ENCODE data around the gene TMEM174. TPM values are rescaled to one million over a fixed set of nuclear protein-coding genes. Genes with fewer than 3 reads are reported as not detected.

The TMEM174 gene
- total and polyA plus RNA-seq, 2 of the 4 experiments (the other 2 are of a cell fraction), result not detected

- Histone ChIP-seq H2AK5ac (ENCODE audit: low read depth, low read length) (no peak overlapping the region), H2BK120ac (ENCODE audit: low read depth, low read length) (peak overlapping the region; percentile 51; the same call in 1 of the 2 replicates), H3K18ac (ENCODE audit: low read depth, low read length) (no peak overlapping the region; the same call in 1 of the 2 replicates), H3K56ac (ENCODE audit: extremely low read depth, insufficient read depth, low read length) (no peak overlapping the region), H3K79me1 (ENCODE audit: low read depth in 1 of 2, low read length in 2 of 2) (no peaks in the 10 kb centered on the region), H3K4ac (ENCODE audit: low read depth, low read length) (peak overlapping the region; percentile 59), H3K14ac (replicated peaks; ENCODE audit: low read depth, low read length) (0 out of 2 replicates have a peak overlapping the region, but pooled peaks have one; percentile 43), H2AFZ (replicated peaks; ENCODE audit: low read length, poor library complexity) (peak overlapping the region; percentile 81), H2AK9ac (replicated peaks; ENCODE audit: low read depth, low read length, poor library complexity) (peak overlapping the region; percentile 25), H3K9me1 (ENCODE audit: insufficient read depth, low read length) (peaks cover 5% of the 10 kb centered on the region; the same call in 1 of the 2 replicates), H3K27ac (ENCODE audit: insufficient read depth, low read length) (no peak overlapping the region), H3K36me3 (ENCODE audit: control insufficient read depth, insufficient read depth, low read length) (no peaks in the 10 kb centered on the region), H4K20me1 (ENCODE audit: insufficient read depth, low read length) (no peaks in the 10 kb centered on the region), H3K4me1 (ENCODE audit: control insufficient read depth, insufficient read depth, low read length) (peaks cover 6% of the 10 kb centered on the region), H3K9ac (ENCODE audit: low read depth, low read length) (no peak overlapping the region), H2BK20ac (ENCODE audit: low read depth, low read length) (peak overlapping the region; percentile 60), H4K91ac (ENCODE audit: insufficient read depth, low read depth, low read length) (peak overlapping the region; percentile 46), H4K8ac (ENCODE audit: low read depth in 2 of 2, low read length in 2 of 2) (peak overlapping the region in 1 of 2 experiments; percentile 44; a peak in 1 of 4 replicates), H2BK15ac (ENCODE audit: low read depth, low read length) (no peak overlapping the region), H3K23ac (ENCODE audit: low read depth, low read length) (0 out of 2 replicates have a peak overlapping the region, but pooled peaks have one; percentile 4), H4K5ac (ENCODE audit: low read depth, low read length) (no peak overlapping the region), H2BK5ac (ENCODE audit: low read depth, low read length, poor library complexity, severe bottlenecking) (no peak overlapping the region), H3K9me3 (ENCODE audit: control insufficient read depth, insufficient read depth, low read length) (no peaks in the 10 kb centered on the region), H3K4me2 (ENCODE audit: low read depth, low read length) (no peak overlapping the region), H3K27me3 (ENCODE audit: control insufficient read depth, insufficient read depth, low read length) (peaks cover 4% of the 10 kb centered on the region; the same call in 1 of the 2 replicates), H3K4me3 (ENCODE audit: insufficient read depth, low read depth, low read length) (no peak overlapping the region)
- no TSS peak for BruUV-seq (replicated peaks)
- ATAC-seq (ENCODE audit: low read depth) (peak; percentile 77), DNase-seq (no peak)
- CTCF ChIA-PET, result no interaction called here
- in situ Hi-C loops (cut with MboI; ENCODE audit: low sequenced_read_pairs), result no loop called here
- POLR2A ChIA-PET (ENCODE audit: unreplicated experiment), result no interaction called here
- dilution Hi-C loops (cut with HindIII; ENCODE audit: low sequenced_read_pairs, unreplicated experiment), result no loop called here
- TF ChIP-seq MXI1 (IDR thresholded peaks at IDR 0.05; ENCODE audit: borderline replicate concordance, low read depth, low read length) (no peak), ELK1 (IDR thresholded peaks at IDR 0.05; ENCODE audit: borderline replicate concordance, low read depth, low read length) (no peak), RFX5 (IDR thresholded peaks at IDR 0.05; ENCODE audit: low read depth, low read length) (no peak), BHLHE40 (IDR thresholded peaks at IDR 0.05; ENCODE audit: low read depth, low read length) (peak; percentile 34; the same call in 1 of the 2 replicates)
- intact Hi-C loops (cut with micrococcal nuclease), result loop anchor here (5.0 kb wide), 1 partner anchor 66 kb away; no protein-coding TSS in a partner anchor
- WGBS, 2 experiments (ENCODE audit: extremely low coverage in 2 of 2, insufficient read length in 1 of 2), result 40% methylated on average over 1 of the region's 15 CpGs; no CpG with 5 or more reads in 1 of the 2 experiments
These were observed 36.9 kb upstream of the TMEM174 start for GRCh38 chr5:73136055-73136562.

Measured in IMR-90 (cell line).